Ovary (tissue), 9 donors: ENCODE measurements around the gene KCNQ5. TPM values are rescaled to one million over a fixed set of nuclear protein-coding genes. Genes with fewer than 3 reads are reported as not detected.

ENCODE experiments used
- DNase-seq, 5 donors: peaks; one replicate each; pipeline ENCODE4 v3.0.0-alpha.2; 2019 to 2020
- H3K27ac ChIP-seq, 2 donors: fragments of 200-600 bp; one replicate each; pipeline versions ENCODE4 v1.5.1 to v1.8.0; 2019 to 2022
- H3K27me3 ChIP-seq: fragments of 200-600 bp; one replicate; pipeline ENCODE4 v1.8.0; 2022
- H3K36me3 ChIP-seq: fragments of 200-600 bp; sonication (generic); one replicate; pipeline ENCODE4 v1.5.1; 2019
- H3K4me1 ChIP-seq: one replicate; pipeline ENCODE4 v1.8.1; 2013; ENCODE audit warnings: mild to moderate bottlenecking, moderate library complexity; ENCODE audit not compliant: insufficient read depth
- H3K4me3 ChIP-seq: fragments of 200-600 bp; sonication (generic); one replicate; pipeline ENCODE4 v1.5.1; 2017
- H3K9me3 ChIP-seq, 2 donors: fragments of 200-600 bp in 1 of 2; sonication (generic) in 1 of 2; one replicate each; pipeline versions ENCODE4 v1.5.1 to v1.8.1; 2013 to 2019; ENCODE audit warnings: mild to moderate bottlenecking in 1 of 2, moderate library complexity in 1 of 2
- EP300 ChIP-seq: sonication (generic); formaldehyde crosslinking; IDR thresholded peaks from one replicate; pipeline ENCODE4 v1.6.1; 2017; ENCODE audit warnings: antibody characterized with exemption
- POLR2A ChIP-seq: fragments of 450-650 bp; IDR thresholded peaks from one replicate; pipeline ENCODE4 v1.6.1; 2017; ENCODE audit warnings: antibody characterized with exemption, mild to moderate bottlenecking, moderate library complexity
- WGBS, 3 donors: extraction: QIAGEN DNeasy Blood & Tissue Kit in 1 of 3; methylation state at CpG; one replicate each; pipeline versions ENCODE4 v1.1.5 to v1.1.7; 2013 to 2017; 5-methylcytosine and 5-hydroxymethylcytosine counted together
- intact Hi-C, 4 donors: fragments of 100-400 bp; cut with DNase I; formaldehyde crosslinking; loops; one replicate each; pipeline versions ENCODE4 v1.11.0 to v1.15.1; 2022 to 2023
- polyA plus RNA-seq, 2 donors: library from polyadenylated mRNA; stranded (reverse); fragments of 200-250 nt in 1 of 2; fragments of 350-450 nt in 1 of 2; fragmentation: Illumina TruSeq in 1 of 2; extraction: RNeasy Lipid Tissue Mini Kit (QIAGEN cat#74804) in 1 of 2; gene quantifications; one replicate each; pipeline ENCODE4 v1.2.3, GENCODE V29; 2013 to 2014
- total RNA-seq, 7 donors: library from RNA; depleted of rRNA in 2 of 7; stranded (reverse); fragments of >200 nt in 2 of 7; fragmentation: NEBNext Ultra II Directional in 3 of 7; extraction: Animal tissue kit (Norgen Biotek cat#: 25700) in 3 of 7; gene quantifications; one replicate each; pipeline versions ENCODE4 v1.1.0 to v1.2.4, GENCODE V29; 2016 to 2023
- TF ChIP-seq, protein P1 (sequence below), 3 donors: fragments of 450-650 bp in 2 of 3; fragments of 200-600 bp in 1 of 3; IDR thresholded peaks; one replicate each; pipeline versions ENCODE4 v1.5.1 to v1.8.0; 2016 to 2022; ENCODE audit warnings: antibody characterized with exemption in 3 of 3, mild to moderate bottlenecking in 1 of 3
- donor health status: DM: no; HTN: no; CAD: no; lungs with moderate emphysema.
- donor health status: DM: no; HTN: no; CAD: no.
- donor health status: Bipolar disorder and iron deficiency.
- donor health status: DM: yes; HTN: yes; CAD: no.
- donor health status: DM: no; HTN: no; CAD: no.
- donor health status: DM: yes; HTN: yes; CAD: no.

KCNQ5 gene
- total and polyA plus RNA-seq, 9 donors: 0.02 to 0.80 (median 0.15) TPM; not detected in 2

DNA sequence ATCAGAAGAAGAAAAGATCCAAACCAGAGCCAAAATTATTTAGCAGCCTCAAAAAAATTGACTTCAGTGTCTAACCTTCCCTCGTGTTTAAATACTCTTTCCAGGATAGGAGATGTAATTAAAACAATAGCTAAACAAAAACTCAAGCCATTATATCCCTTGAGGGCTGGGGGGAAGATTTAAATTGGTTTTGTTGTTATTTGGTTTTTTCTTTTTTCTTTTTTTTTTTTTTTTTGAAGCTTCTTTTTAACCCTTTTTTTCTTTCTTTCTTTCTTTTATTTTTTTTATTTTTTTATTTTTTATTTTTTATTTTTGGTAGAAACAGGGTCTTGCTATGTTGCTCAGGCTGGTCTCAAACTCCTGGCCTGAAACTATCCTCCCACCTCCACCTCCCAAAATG is 334.4 kb downstream of the KCNQ5 start:
- no peak overlapping the region for H3K4me3 ChIP-seq
- intact Hi-C loops: no loop called here
- no peaks in the 10 kb centered on the region for H3K9me3 ChIP-seq
- H3K36me3 ChIP-seq: no peaks in the 10 kb centered on the region
- TF ChIP-seq POLR2A (no peak), EP300 (no peak)
- H3K27ac ChIP-seq: no peak overlapping the region
- DNase-seq: no peak
- no peaks in the 10 kb centered on the region for H3K27me3 ChIP-seq
- H3K4me1 ChIP-seq: no peaks in the 10 kb centered on the region
- WGBS, 3 donors: 0 to 8% (median 5%) methylated on average over 1 of the region's 1 CpG

DNA sequence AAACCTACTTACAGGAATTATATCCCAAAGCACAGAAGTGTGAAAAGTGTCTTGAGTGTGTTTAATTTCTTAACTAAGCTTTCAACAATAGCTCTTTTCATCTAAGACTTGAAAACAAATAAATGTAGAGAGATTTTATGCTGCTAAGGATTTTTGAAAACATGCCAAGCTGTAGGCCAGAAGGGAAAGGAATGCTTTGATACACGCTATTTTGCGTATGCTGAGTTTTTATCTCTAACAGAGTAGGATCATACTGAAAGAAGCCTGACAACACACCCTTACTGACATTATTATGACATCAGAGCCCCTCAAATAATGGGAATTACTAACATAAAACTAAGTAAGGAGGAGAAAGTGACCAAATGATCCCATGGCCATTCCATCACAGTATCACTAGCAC is 338.0 kb downstream of the KCNQ5 start:
- no peaks in the 10 kb centered on the region for H3K9me3 ChIP-seq
- WGBS, 3 donors: 14 to 39% (median 16%) methylated on average over 2 of the region's 2 CpGs
- intact Hi-C loops: no loop called here

DNA sequence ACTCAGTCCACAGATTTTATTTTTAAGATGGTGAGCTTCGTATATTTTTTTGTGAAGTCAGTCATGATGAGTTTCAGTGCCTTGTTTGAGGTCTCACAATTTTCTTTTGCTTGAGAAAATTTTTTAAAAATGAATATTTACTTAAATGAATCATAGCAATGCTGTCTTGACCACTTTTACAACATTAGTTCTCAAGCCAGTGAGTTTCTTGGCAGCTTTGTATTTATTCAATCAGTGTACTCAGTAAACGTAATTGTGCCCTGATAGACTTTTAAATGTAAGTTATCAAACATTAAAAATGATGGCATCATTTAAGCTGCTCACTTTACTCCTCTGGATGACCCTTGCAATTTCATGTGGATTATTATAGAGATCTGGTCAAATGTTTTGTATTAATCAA is 342.1 kb downstream of the KCNQ5 start:
- Histone ChIP-seq H3K27ac (no peak overlapping the region), H3K4me3 (no peak overlapping the region), H3K9me3 (no peaks in the 10 kb centered on the region), H3K27me3 (no peaks in the 10 kb centered on the region), H3K4me1 (no peaks in the 10 kb centered on the region), H3K36me3 (no peaks in the 10 kb centered on the region)
- WGBS, 3 donors: 73 to 87% (median 83%) methylated on average over 2 of the region's 2 CpGs
- no peak for TF ChIP-seq POLR2A
- TF ChIP-seq, protein P1, sequence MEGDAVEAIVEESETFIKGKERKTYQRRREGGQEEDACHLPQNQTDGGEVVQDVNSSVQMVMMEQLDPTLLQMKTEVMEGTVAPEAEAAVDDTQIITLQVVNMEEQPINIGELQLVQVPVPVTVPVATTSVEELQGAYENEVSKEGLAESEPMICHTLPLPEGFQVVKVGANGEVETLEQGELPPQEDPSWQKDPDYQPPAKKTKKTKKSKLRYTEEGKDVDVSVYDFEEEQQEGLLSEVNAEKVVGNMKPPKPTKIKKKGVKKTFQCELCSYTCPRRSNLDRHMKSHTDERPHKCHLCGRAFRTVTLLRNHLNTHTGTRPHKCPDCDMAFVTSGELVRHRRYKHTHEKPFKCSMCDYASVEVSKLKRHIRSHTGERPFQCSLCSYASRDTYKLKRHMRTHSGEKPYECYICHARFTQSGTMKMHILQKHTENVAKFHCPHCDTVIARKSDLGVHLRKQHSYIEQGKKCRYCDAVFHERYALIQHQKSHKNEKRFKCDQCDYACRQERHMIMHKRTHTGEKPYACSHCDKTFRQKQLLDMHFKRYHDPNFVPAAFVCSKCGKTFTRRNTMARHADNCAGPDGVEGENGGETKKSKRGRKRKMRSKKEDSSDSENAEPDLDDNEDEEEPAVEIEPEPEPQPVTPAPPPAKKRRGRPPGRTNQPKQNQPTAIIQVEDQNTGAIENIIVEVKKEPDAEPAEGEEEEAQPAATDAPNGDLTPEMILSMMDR (IDR thresholded peaks at IDR 0.05): no peak
- no peak for TF ChIP-seq EP300
- intact Hi-C loops: no loop called here
- no peak for DNase-seq

More for the DNA sequence above, 338.0 kb downstream of the KCNQ5 start:
- H3K36me3 ChIP-seq: no peaks in the 10 kb centered on the region
- no peak overlapping the region for H3K27ac ChIP-seq
- no peak for DNase-seq
- no peaks in the 10 kb centered on the region for H3K4me1 ChIP-seq
- no peaks in the 10 kb centered on the region for H3K27me3 ChIP-seq
- no peak overlapping the region for H3K4me3 ChIP-seq
- TF ChIP-seq EP300: no peak
- TF ChIP-seq, protein P1 (IDR thresholded peaks at IDR 0.05): no peak
- TF ChIP-seq POLR2A: no peak

DNA sequence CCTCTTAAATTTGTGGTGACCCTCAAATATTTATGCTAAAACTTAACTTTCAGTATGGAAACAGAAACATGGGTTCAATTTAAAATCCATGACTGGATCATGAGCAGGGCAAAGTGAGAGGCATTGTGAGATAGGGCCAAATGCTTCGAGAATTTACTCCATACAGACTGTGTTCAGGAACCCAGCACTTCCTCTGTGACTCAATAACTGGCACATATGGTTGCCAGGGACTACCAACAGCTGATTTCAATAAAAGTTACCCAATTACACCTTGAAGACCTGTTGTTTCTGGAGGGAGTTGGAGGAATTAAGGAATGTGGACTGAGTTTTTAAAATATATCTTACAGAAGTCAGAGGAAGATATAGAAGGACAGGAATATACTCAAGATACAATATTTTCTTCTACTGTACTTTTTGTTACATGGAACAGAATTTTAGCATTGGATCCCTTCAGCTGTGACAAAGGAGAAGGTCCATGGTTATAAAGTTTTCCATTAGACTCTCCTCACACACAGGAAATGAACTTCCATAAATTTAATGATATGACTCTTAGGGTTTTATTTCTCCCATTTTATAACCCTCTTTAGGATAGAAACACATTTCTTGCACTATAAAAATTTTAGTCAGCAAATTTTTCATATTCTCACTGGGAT is 344.9 kb downstream of the KCNQ5 start:
- no peak for TF ChIP-seq POLR2A
- TF ChIP-seq, protein P1 (IDR thresholded peaks at IDR 0.05): no peak
- intact Hi-C loops: no loop called here
- Histone ChIP-seq H3K27me3 (no peaks in the 10 kb centered on the region), H3K9me3 (no peaks in the 10 kb centered on the region), H3K4me1 (no peaks in the 10 kb centered on the region), H3K4me3 (no peak overlapping the region), H3K36me3 (no peaks in the 10 kb centered on the region), H3K27ac (no peak overlapping the region)
- 68 to 79% (median 71%) methylated on average over 1 of the region's 1 CpG for WGBS, 3 donors
- DNase-seq: no peak

DNA sequence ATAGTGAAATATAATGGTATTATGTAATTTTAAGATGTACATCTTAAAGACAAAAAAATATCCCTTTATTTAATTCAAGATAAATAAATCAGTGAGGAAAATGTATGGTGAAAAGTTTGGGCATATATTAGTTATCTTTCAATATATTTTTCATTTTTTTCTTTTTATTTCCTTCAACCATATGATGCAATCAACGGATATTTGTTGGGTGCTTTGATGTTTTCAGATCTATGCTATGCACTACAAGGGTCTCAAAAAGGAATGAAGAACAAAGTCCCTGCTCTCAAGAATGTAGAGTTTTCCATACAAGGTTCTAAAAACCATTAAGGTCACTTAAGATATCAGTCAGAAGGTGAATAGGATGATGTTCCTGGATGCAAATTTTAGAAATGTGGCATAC is 345.5 kb downstream of the KCNQ5 start:
- no peak for DNase-seq
- Histone ChIP-seq H3K4me1 (no peaks in the 10 kb centered on the region), H3K9me3 (no peaks in the 10 kb centered on the region), H3K27me3 (no peaks in the 10 kb centered on the region), H3K27ac (no peak overlapping the region), H3K36me3 (no peaks in the 10 kb centered on the region), H3K4me3 (no peak overlapping the region)
- intact Hi-C loops: no loop called here
- TF ChIP-seq EP300 (no peak), POLR2A (no peak)
- TF ChIP-seq, protein P1 (IDR thresholded peaks at IDR 0.05): no peak
- WGBS, 3 donors: 76 to 93% (median 87%) methylated on average over 1 of the region's 1 CpG
